Transverse colon (tissue), 4 donors: ENCODE measurements around the gene NACA.

ENCODE experiments used
- CTCF ChIP-seq, 5 experiments: fragments of 200-600 bp in 3 of 5; fragments of 450-650 bp in 2 of 5; sonication (generic) in 3 of 5; IDR thresholded peaks; 1 replicate in 2 of 5; 2 replicates in 3 of 5; pipeline ENCODE4 v1.5.1; 2016 to 2017; ENCODE audit warnings: antibody characterized with exemption in 5 of 5, inconsistent platforms in 3 of 5, mild to moderate bottlenecking in 2 of 5, moderate library complexity in 1 of 5
- POLR2A ChIP-seq: fragments of 450-650 bp; IDR thresholded peaks from one replicate; pipeline ENCODE4 v1.6.1; 2016; ENCODE audit warnings: antibody characterized with exemption, mild to moderate bottlenecking, moderate library complexity
- POLR2AphosphoS5 ChIP-seq, 3 donors: sonication (generic); formaldehyde crosslinking; IDR thresholded peaks; one replicate each; pipeline ENCODE4 v1.6.1; 2016; ENCODE audit warnings: antibody characterized with exemption in 3 of 3

GRCh38 chr12:56723352-56723751 lies 1.7 kb downstream of the NACA start:
- TF ChIP-seq POLR2A = no peak
- no peak for TF ChIP-seq CTCF (IDR thresholded peaks at IDR 0.05)
- TF ChIP-seq POLR2AphosphoS5 (IDR thresholded peaks at IDR 0.05) = no peak
